Motor neuron (in vitro differentiated cells): ENCODE measurements around the gene ZG16B. TPM values are rescaled to one million over a fixed set of nuclear protein-coding genes. Genes with fewer than 3 reads are reported as not detected.

ENCODE experiments used
- ATAC-seq, 8 experiments: fragments of 200-7000 bp; cut with Tn5 transposase; replicated peaks in 6 of 8; 2 replicates each; pipeline ENCODE4 v1.8.0; 2021; ENCODE audit warnings: mild to moderate bottlenecking in 8 of 8, moderate library complexity in 8 of 8
- H3K27ac ChIP-seq, 2 donors: fragments of 250-450 bp; sonication (Bioruptor Pico); 2 replicates each; pipeline ENCODE4 v1.9.0; 2021; ENCODE audit warnings: antibody characterized with exemption in 2 of 2, mild to moderate bottlenecking in 2 of 2, moderate library complexity in 1 of 2
- H3K4me1 ChIP-seq, 2 donors: fragments of 250-450 bp; sonication (Bioruptor Pico); replicated peaks in 1 of 2; 2 replicates each; pipeline ENCODE4 v1.6.1; 2021; ENCODE audit warnings: antibody characterized with exemption in 2 of 2, mild to moderate bottlenecking in 2 of 2, moderate library complexity in 1 of 2
- H3K4me3 ChIP-seq, 5 donors: fragments of 250-450 bp; sonication (Bioruptor Pico); 2 replicates each; pipeline ENCODE4 v1.9.0; 2021; ENCODE audit warnings: antibody characterized with exemption in 5 of 5, mild to moderate bottlenecking in 5 of 5, moderate library complexity in 4 of 5
- WGBS, 10 experiments: fragments of 450-650 bp; shearing (Covaris generic); methylation state at CpG; one replicate each; pipeline ENCODE4 v1.0.0; 2022; 5-methylcytosine and 5-hydroxymethylcytosine counted together
- in situ Hi-C, 9 experiments: fragments of 400-800 bp; cut with MboI; loops; one replicate each; pipeline ENCODE4 v1.15.0; 2021; ENCODE audit warnings: low sequenced_read_pairs in 9 of 9, low pct_unique_long_range_greater_than_20kb in 2 of 9; ENCODE audit not compliant: unreplicated experiment in 9 of 9
- total RNA-seq, 8 experiments: library from RNA; unstranded; fragments of 300-600 nt; gene quantifications; 2 replicates each; pipeline versions ENCODE4 v1.2.3 to v1.2.4, GENCODE V29; 2022

ZG16B gene
- 1 to 10 TPM in 3 of 8 experiments, under 1 TPM in 1, not detected in 4; 0.54 to 1.4 (median 1.2) TPM for total RNA-seq

GRCh38 chr16:2829501-2830354, at the start of gene ZG16B:
Gene ZG16B (plus strand): TSS chr16:2830303. CDS start chr16:2830442, 139 bp downstream.
- Histone ChIP-seq H3K27ac (no peak within 1 kb of the TSS), H3K4me3 (no peak within 1 kb of the TSS), H3K4me1 (no peaks in the 10 kb centered on the region)
- peak in 3 of 8 experiments; percentile 16 to 53 (median 23) for ATAC-seq
- in situ Hi-C loops = no loop called here
- 13 to 92% (median 48%) methylated on average over 1 to 3 of the region's 32 CpGs; no CpG with 5 or more reads in 4 of the 10 experiments for WGBS, 10 experiments

GRCh38 chr16:2782583-2783351, 47.3 kb upstream of the ZG16B start:
- no peak for ATAC-seq

GRCh38 chr16:2783581-2784357, 46.3 kb upstream of the ZG16B start:
- in situ Hi-C loops = no loop called here
- 50 to 87% (median 73%) methylated on average over 1 to 10 of the region's 15 CpGs; no CpG with 5 or more reads in 2 of the 10 experiments for WGBS, 10 experiments
- no peak for ATAC-seq
- Histone ChIP-seq H3K4me1 (peaks cover 0 to 4% of the 10 kb centered on the region in 2 donors), H3K4me3 (no peak overlapping the region), H3K27ac (no peak overlapping the region)

More at GRCh38 chr16:2782583-2783351, 47.3 kb upstream of the ZG16B start:
- Histone ChIP-seq H3K4me1 (peaks cover 6 to 9% of the 10 kb centered on the region in 2 donors), H3K4me3 (no peak overlapping the region), H3K27ac (no peak overlapping the region)
- in situ Hi-C loops = no loop called here
- 67 to 100% (median 86%) methylated on average over 2 to 9 of the region's 20 CpGs; no CpG with 5 or more reads in 3 of the 10 experiments for WGBS, 10 experiments

GRCh38 chr16:2784358-2785100, 45.6 kb upstream of the ZG16B start:
- ATAC-seq = peak in 3 of 8 experiments; percentile 8 to 44 (median 23)
- whole genome bisulfite sequencing, 10 experiments = 80 to 100% methylated on average over 2 of the region's 15 CpGs; no CpG with 5 or more reads in 8 of the 10 experiments
- Histone ChIP-seq H3K4me1 (peaks cover 3 to 4% of the 10 kb centered on the region in 2 donors), H3K27ac (no peak overlapping the region), H3K4me3 (no peak overlapping the region)
- in situ Hi-C loops = no loop called here

GRCh38 chr16:2785101-2785991, 44.8 kb upstream of the ZG16B start:
- Histone ChIP-seq H3K27ac (no peak overlapping the region), H3K4me1 (peaks cover 4 to 8% of the 10 kb centered on the region in 2 donors), H3K4me3 (no peak overlapping the region)
- WGBS, 10 experiments = 30% methylated on average over 2 of the region's 79 CpGs; no CpG with 5 or more reads in 9 of the 10 experiments
- ATAC-seq = peak in 6 of 8 experiments; percentile 21 to 57 (median 43)
- in situ Hi-C loops = no loop called here

GRCh38 chr16:2786061-2786825, 43.9 kb upstream of the ZG16B start:
- Histone ChIP-seq H3K4me3 (no peak overlapping the region), H3K4me1 (peaks cover 4 to 8% of the 10 kb centered on the region in 2 donors), H3K27ac (no peak overlapping the region)
- ATAC-seq = no peak
- WGBS, 10 experiments = 43 to 100% (median 67%) methylated on average over 1 to 4 of the region's 15 CpGs; no CpG with 5 or more reads in 3 of the 10 experiments
- in situ Hi-C loops = no loop called here

GRCh38 chr16:2786826-2787151, 43.3 kb upstream of the ZG16B start:
- in situ Hi-C loops = no loop called here
- no CpG with 5 or more reads among the region's 3 CpGs for WGBS, 10 experiments
- Histone ChIP-seq H3K27ac (no peak overlapping the region), H3K4me3 (no peak overlapping the region), H3K4me1 (peaks cover 4 to 8% of the 10 kb centered on the region in 2 donors)
- no peak for ATAC-seq

GRCh38 chr16:2787406-2787805, 42.7 kb upstream of the ZG16B start, which contains the start of gene PRSS33:
Gene PRSS33 (minus strand): TSS chr16:2787560. CDS start chr16:2786547, 1,013 bp downstream.
- peaks cover 4 to 8% of the 10 kb centered on the region in 2 donors for H3K4me1 ChIP-seq
- in situ Hi-C loops = no loop called here
- no peak within 1 kb of the TSS for H3K4me3 ChIP-seq
- peak in 2 of 8 experiments; percentile 18 to 29 for ATAC-seq
- no CpG with 5 or more reads among the region's 10 CpGs for WGBS, 10 experiments
- H3K27ac ChIP-seq = no peak within 1 kb of the TSS

- Histone ChIP-seq H3K4me1 (peaks cover 4 to 8% of the 10 kb centered on the region in 2 donors), H3K4me3 (no peak overlapping the region), H3K27ac (no peak overlapping the region)
- WGBS, 10 experiments = 5 to 80% (median 65%) methylated on average over 4 to 6 of the region's 7 CpGs; no CpG with 5 or more reads in 6 of the 10 experiments
- ATAC-seq = peak in 1 of 8 experiments; percentile 9
- in situ Hi-C loops = no loop called here
These were observed 42.1 kb upstream of the ZG16B start for GRCh38 chr16:2787961-2788360.

- peaks cover 2 to 8% of the 10 kb centered on the region in 2 donors for H3K4me1 ChIP-seq
- in situ Hi-C loops = no loop called here
- H3K27ac ChIP-seq = no peak overlapping the region
- WGBS, 10 experiments = 70 to 100% methylated on average over 1 to 2 of the region's 5 CpGs; no CpG with 5 or more reads in 8 of the 10 experiments
- no peak for ATAC-seq
- no peak overlapping the region for H3K4me3 ChIP-seq
These were observed 39.5 kb upstream of the ZG16B start for GRCh38 chr16:2790631-2791030.

GRCh38 chr16:2791174-2791573, 38.9 kb upstream of the ZG16B start:
- 30 to 100% (median 58%) methylated on average over 1 to 8 of the region's 8 CpGs; no CpG with 5 or more reads in 5 of the 10 experiments for WGBS, 10 experiments
- ATAC-seq = no peak
- no peak overlapping the region for H3K27ac ChIP-seq
- in situ Hi-C loops = no loop called here
- H3K4me1 ChIP-seq = peaks cover 2 to 8% of the 10 kb centered on the region in 2 donors
- H3K4me3 ChIP-seq = no peak overlapping the region
